Measurements from ENCODE around the gene NMD3. TPM values are rescaled to one million over a fixed set of nuclear protein-coding genes. Genes with fewer than 3 reads are reported as not detected.

NMD3 gene
- polyA plus RNA-seq, 2 of the 4 experiments (the other 2 are of a cell fraction), result 53.4 to 66.5 TPM

GRCh38 chr3:161267646-161268045 lies 46.5 kb downstream of the NMD3 start:
- peaks cover 14% of the 10 kb centered on the region for H3K4me1 ChIP-seq
- ChIA-PET CTCF (interaction anchor here (0.9 kb wide), 1 partner anchor 153 kb away, joined by 3 read pairs; no protein-coding TSS in a partner anchor), POLR2A (no interaction called here)
- no peak for ATAC-seq
- FAIRE-seq, result no peak
- H3K4me2 ChIP-seq, result no peak overlapping the region
- DNase-seq (ENCODE audit: low read depth in 1 of 2, low spot score in 1 of 2), result no peak
- H3K27ac ChIP-seq, result no peak overlapping the region; a peak in 1 of 6 replicates
- H3K4me3 ChIP-seq, result no peak overlapping the region
- TF ChIP-seq CBX8 (IDR thresholded peaks at IDR 0.05) (no peak), POLR2AphosphoS2 (conservative IDR thresholded peaks at IDR 0.05; ENCODE audit: low read length) (no peak), NR3C1 (IDR thresholded peaks at IDR 0.05) (no peak), GATA3 (IDR thresholded peaks at IDR 0.05; ENCODE audit: borderline replicate concordance) (no peak), ATOH8 (CRISPR knock-in tag; IDR thresholded peaks at IDR 0.05; ENCODE audit: low read depth) (no peak), RNF2 (IDR thresholded peaks at IDR 0.05; ENCODE audit: borderline replicate concordance, low read depth) (no peak), KDM1A (IDR thresholded peaks at IDR 0.05; ENCODE audit: low read depth) (no peak), MAX (IDR thresholded peaks at IDR 0.05) (no peak), E2F6 (IDR thresholded peaks at IDR 0.05; ENCODE audit: borderline replicate concordance, low read depth) (no peak), NPAS2 (CRISPR knock-in tag; IDR thresholded peaks at IDR 0.05; ENCODE audit: borderline replicate concordance) (no peak), RARB (CRISPR knock-in tag; IDR thresholded peaks at IDR 0.05) (no peak), CBX2 (IDR thresholded peaks at IDR 0.05; ENCODE audit: borderline replicate concordance, low read depth) (no peak), SREBF2 (IDR thresholded peaks at IDR 0.05) (no peak), KDM5A (IDR thresholded peaks at IDR 0.05) (no peak), TFCP2L1 (CRISPR knock-in tag; IDR thresholded peaks at IDR 0.05) (no peak), CHD4 (IDR thresholded peaks at IDR 0.05; ENCODE audit: borderline replicate concordance) (no peak), RFX5 (IDR thresholded peaks at IDR 0.05) (no peak)
- H3K9me3 ChIP-seq, result peaks cover 7% of the 10 kb centered on the region; the same call in 1 of the 3 replicates
- WGBS (ENCODE audit: missing lambda C conversion rate), result 80% methylated on average over 3 of the region's 3 CpGs

GRCh38 chr3:161268601-161269000 lies 47.5 kb downstream of the NMD3 start:
- H3K27ac ChIP-seq, result no peak overlapping the region
- CTCF ChIA-PET, result interaction anchor here (0.9 kb wide), 1 partner anchor 152 kb away, joined by 3 read pairs; no protein-coding TSS in a partner anchor
- H3K9me3 ChIP-seq, result peaks cover 7% of the 10 kb centered on the region; the same call in 1 of the 3 replicates
- H3K4me3 ChIP-seq, result no peak overlapping the region
- TF ChIP-seq SREBF2 (IDR thresholded peaks at IDR 0.05) (no peak), MAZ (IDR thresholded peaks at IDR 0.05; ENCODE audit: borderline replicate concordance, low read depth, low read length) (no peak), E2F6 (IDR thresholded peaks at IDR 0.05; ENCODE audit: borderline replicate concordance, low read depth) (no peak), JUNB (IDR thresholded peaks at IDR 0.05) (no peak), FOSB (CRISPR knock-in tag; IDR thresholded peaks at IDR 0.05) (no peak)
- TF ChIP-seq, protein P1, sequence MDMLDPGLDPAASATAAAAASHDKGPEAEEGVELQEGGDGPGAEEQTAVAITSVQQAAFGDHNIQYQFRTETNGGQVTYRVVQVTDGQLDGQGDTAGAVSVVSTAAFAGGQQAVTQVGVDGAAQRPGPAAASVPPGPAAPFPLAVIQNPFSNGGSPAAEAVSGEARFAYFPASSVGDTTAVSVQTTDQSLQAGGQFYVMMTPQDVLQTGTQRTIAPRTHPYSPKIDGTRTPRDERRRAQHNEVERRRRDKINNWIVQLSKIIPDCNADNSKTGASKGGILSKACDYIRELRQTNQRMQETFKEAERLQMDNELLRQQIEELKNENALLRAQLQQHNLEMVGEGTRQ (IDR thresholded peaks at IDR 0.05), result no peak
- H3K4me2 ChIP-seq, result no peak overlapping the region
- DNase-seq (ENCODE audit: low read depth in 1 of 2, low spot score in 1 of 2) (no peak), ATAC-seq (no peak), FAIRE-seq (no peak)
- 99% methylated on average over 3 of the region's 3 CpGs for WGBS (ENCODE audit: missing lambda C conversion rate)
- peaks cover 14% of the 10 kb centered on the region for H3K4me1 ChIP-seq
- POLR2A ChIA-PET, result no interaction called here

- ChIA-PET CTCF (interaction anchor here (1.6 to 2.5 kb wide), 2 partner anchors 137 to 142 kb away, joined by 3 to 9 read pairs; no protein-coding TSS in a partner anchor), POLR2A (no interaction called here)
- H3K4me2 ChIP-seq, result no peak overlapping the region
- 95% methylated on average over 4 of the region's 4 CpGs for WGBS (ENCODE audit: missing lambda C conversion rate)
- FAIRE-seq (no peak), ATAC-seq (no peak), DNase-seq (ENCODE audit: low read depth in 1 of 2, low spot score in 1 of 2) (no peak)
- peaks cover 13% of the 10 kb centered on the region for H3K4me1 ChIP-seq
- no peak overlapping the region for H3K27ac ChIP-seq
- H3K4me3 ChIP-seq, result no peak overlapping the region
- no peaks in the 10 kb centered on the region; the same call in 2 of the 3 replicates for H3K9me3 ChIP-seq
- TF ChIP-seq EP300 (IDR thresholded peaks at IDR 0.05) (no peak), HOXB13 (CRISPR knock-in tag; IDR thresholded peaks at IDR 0.05; ENCODE audit: low read depth) (no peak), MAX (IDR thresholded peaks at IDR 0.05) (no peak), PBX3 (IDR thresholded peaks at IDR 0.05) (no peak), NFE2L2 (conservative IDR thresholded peaks at IDR 0.05; ENCODE audit: low read length) (no peak), NPAS2 (CRISPR knock-in tag; IDR thresholded peaks at IDR 0.05; ENCODE audit: borderline replicate concordance) (no peak), ZSCAN20 (CRISPR knock-in tag; IDR thresholded peaks at IDR 0.05) (no peak), CBX8 (IDR thresholded peaks at IDR 0.05) (no peak)
- TF ChIP-seq, protein P2, sequence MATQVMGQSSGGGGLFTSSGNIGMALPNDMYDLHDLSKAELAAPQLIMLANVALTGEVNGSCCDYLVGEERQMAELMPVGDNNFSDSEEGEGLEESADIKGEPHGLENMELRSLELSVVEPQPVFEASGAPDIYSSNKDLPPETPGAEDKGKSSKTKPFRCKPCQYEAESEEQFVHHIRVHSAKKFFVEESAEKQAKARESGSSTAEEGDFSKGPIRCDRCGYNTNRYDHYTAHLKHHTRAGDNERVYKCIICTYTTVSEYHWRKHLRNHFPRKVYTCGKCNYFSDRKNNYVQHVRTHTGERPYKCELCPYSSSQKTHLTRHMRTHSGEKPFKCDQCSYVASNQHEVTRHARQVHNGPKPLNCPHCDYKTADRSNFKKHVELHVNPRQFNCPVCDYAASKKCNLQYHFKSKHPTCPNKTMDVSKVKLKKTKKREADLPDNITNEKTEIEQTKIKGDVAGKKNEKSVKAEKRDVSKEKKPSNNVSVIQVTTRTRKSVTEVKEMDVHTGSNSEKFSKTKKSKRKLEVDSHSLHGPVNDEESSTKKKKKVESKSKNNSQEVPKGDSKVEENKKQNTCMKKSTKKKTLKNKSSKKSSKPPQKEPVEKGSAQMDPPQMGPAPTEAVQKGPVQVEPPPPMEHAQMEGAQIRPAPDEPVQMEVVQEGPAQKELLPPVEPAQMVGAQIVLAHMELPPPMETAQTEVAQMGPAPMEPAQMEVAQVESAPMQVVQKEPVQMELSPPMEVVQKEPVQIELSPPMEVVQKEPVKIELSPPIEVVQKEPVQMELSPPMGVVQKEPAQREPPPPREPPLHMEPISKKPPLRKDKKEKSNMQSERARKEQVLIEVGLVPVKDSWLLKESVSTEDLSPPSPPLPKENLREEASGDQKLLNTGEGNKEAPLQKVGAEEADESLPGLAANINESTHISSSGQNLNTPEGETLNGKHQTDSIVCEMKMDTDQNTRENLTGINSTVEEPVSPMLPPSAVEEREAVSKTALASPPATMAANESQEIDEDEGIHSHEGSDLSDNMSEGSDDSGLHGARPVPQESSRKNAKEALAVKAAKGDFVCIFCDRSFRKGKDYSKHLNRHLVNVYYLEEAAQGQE (IDR thresholded peaks at IDR 0.05), result no peak
These were observed 49.9 kb downstream of the NMD3 start for GRCh38 chr3:161270991-161271390.
